Esophagus squamous epithelium (tissue), 4 donors: ENCODE results near the gene NCOA1.

Source experiments
- CTCF ChIP-seq, 6 experiments: fragments of 450-650 bp in 4 of 6; fragments of 200-600 bp in 2 of 6; sonication (generic) in 2 of 6; IDR thresholded peaks; one replicate each; pipeline ENCODE4 v1.5.1; 2016 to 2019; ENCODE audit warnings: antibody characterized with exemption in 6 of 6, mild to moderate bottlenecking in 4 of 6, moderate library complexity in 4 of 6
- POLR2A ChIP-seq, 4 donors: fragments of 450-650 bp; IDR thresholded peaks; one replicate each; pipeline ENCODE4 v1.6.1; 2017; ENCODE audit warnings: antibody characterized with exemption in 4 of 4, mild to moderate bottlenecking in 4 of 4, moderate library complexity in 3 of 4

GRCh38 chr2:24508878-24509277, 17.8 kb downstream of the NCOA1 start:
- TF ChIP-seq CTCF (IDR thresholded peaks at IDR 0.05) (no peak), POLR2A (IDR thresholded peaks at IDR 0.05) (no peak)
